ENCODE results near the gene OR52H1. TPM values are rescaled to one million over a fixed set of nuclear protein-coding genes. Genes with fewer than 3 reads are reported as not detected.

Gene OR52H1
- total and polyA plus RNA-seq, 9 of the 15 experiments (the other 6 are each of a cell fraction or from before 2014, with no cell fraction given): 0.15 TPM; not detected in 8

DNA sequence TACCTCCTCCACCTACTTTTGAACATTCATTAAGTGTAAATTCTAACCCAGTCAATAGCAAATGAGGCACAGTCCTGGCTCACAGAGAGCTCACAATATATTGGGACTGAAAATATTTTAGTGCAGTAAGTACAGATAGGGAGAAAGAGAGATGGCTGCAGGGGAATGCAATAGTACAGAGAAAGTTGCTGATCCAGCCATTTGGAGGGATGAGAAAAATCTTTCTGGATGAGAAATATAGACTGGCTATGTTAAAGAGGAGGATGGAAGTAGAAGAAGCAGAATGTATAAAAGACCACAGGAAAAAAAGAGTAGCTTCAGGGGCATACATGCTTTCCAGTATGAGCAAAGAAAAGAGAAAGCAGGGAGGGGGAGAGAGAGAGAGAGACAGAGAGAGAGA, 28.8 kb upstream of the OR52H1 start:
- FAIRE-seq: no peak
- Histone ChIP-seq H3K79me2 (ENCODE audit: control insufficient read depth, insufficient read depth, low read length) (no peaks in the 10 kb centered on the region), H3K36me3 (ENCODE audit: control insufficient read depth, insufficient read depth, low read length) (no peaks in the 10 kb centered on the region), H4K20me1 (replicated peaks; ENCODE audit: control insufficient read depth, insufficient read depth, low read length) (no peaks in the 10 kb centered on the region), H3K4me2 (ENCODE audit: insufficient read depth, low read length) (no peak overlapping the region), H3K4me1 (replicated peaks in 1 of 2; ENCODE audit: control insufficient read depth in 2 of 2, insufficient read depth in 2 of 2, low read length in 2 of 2) (peaks cover 11 to 13% of the 10 kb centered on the region in 2 experiments; a peak in 2 of 5 replicates), H3K9me3 (replicated peaks; ENCODE audit: control insufficient read depth, insufficient read depth, low read depth, low read length) (no peaks in the 10 kb centered on the region), H2AFZ (ENCODE audit: low read depth, low read length) (no peak overlapping the region), H3K27ac (ENCODE audit: extremely low read depth, low read depth, low read length) (no peak overlapping the region), H3K4me3 (no peak overlapping the region), H3K27me3 (ENCODE audit: control insufficient read depth in 2 of 2, insufficient read depth in 2 of 2, low read length in 2 of 2) (no peaks in the 10 kb centered on the region), H3K9me1 (ENCODE audit: control insufficient read depth, insufficient read depth, low read length) (no peaks in the 10 kb centered on the region), H3K9ac (ENCODE audit: insufficient read depth in 1 of 2, low read depth in 2 of 2, low read length in 2 of 2) (no peak overlapping the region)
- TF ChIP-seq MAFG (tag; conservative IDR thresholded peaks at IDR 0.05) (peak; percentile 25; the same call in 1 of the 2 replicates), C11orf30 (IDR thresholded peaks at IDR 0.05; ENCODE audit: low read depth) (peak; percentile 58), ZNF316 (IDR thresholded peaks at IDR 0.05) (peak; percentile 74), ZNF445 (CRISPR knock-in tag; IDR thresholded peaks at IDR 0.05; ENCODE audit: low read depth) (no peak), HCFC1 (IDR thresholded peaks at IDR 0.05; ENCODE audit: low read depth, low read length) (no peak)
- intact Hi-C loops (cut with micrococcal nuclease): loop anchor here (10.0 kb wide), 1 partner anchor 62 kb away; the partner anchor contains the start of gene UBQLNL
- POLR2A ChIA-PET: no interaction called here
- DNase-seq (ENCODE audit: extremely low read depth in 1 of 4, low spot score in 3 of 4): no peak
- BruUV-seq (replicated peaks): no TSS peak
- CTCF ChIA-PET (ENCODE audit: low intra/inter-chr PET ratio): no interaction called here
- ATAC-seq: no peak
- in situ Hi-C loops (cut with MboI): no loop called here

DNA sequence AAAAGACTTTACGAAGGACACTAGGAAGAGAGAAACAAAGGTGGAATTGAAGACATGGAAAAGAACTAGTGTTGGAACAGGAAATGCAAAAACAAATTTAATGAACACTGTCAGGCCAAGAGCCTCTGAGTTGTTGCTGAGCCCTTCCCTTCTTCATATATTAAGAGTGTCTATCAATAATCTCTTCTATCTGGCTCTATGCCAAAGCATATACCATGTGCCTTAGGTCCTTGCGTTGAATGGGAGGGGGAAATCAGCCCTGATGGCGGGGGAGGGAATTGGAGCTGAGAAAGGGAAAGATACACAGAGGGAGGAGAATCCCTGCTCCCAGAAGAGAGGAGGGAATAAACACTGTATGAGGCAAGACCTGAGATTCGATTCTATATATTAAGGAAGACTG, 26.8 kb upstream of the OR52H1 start:
- Histone ChIP-seq H3K4me1 (replicated peaks in 1 of 2; ENCODE audit: control insufficient read depth in 2 of 2, insufficient read depth in 2 of 2, low read length in 2 of 2) (no peaks in the 10 kb centered on the region), H3K27me3 (ENCODE audit: control insufficient read depth in 2 of 2, insufficient read depth in 2 of 2, low read length in 2 of 2) (no peaks in the 10 kb centered on the region), H3K4me3 (no peak overlapping the region), H4K20me1 (replicated peaks; ENCODE audit: control insufficient read depth, insufficient read depth, low read length) (no peaks in the 10 kb centered on the region), H3K36me3 (ENCODE audit: control insufficient read depth, insufficient read depth, low read length) (no peaks in the 10 kb centered on the region), H2AFZ (ENCODE audit: low read depth, low read length) (no peak overlapping the region), H3K4me2 (ENCODE audit: insufficient read depth, low read length) (no peak overlapping the region), H3K79me2 (ENCODE audit: control insufficient read depth, insufficient read depth, low read length) (no peaks in the 10 kb centered on the region), H3K27ac (ENCODE audit: extremely low read depth, low read depth, low read length) (no peak overlapping the region), H3K9ac (ENCODE audit: insufficient read depth in 1 of 2, low read depth in 2 of 2, low read length in 2 of 2) (no peak overlapping the region), H3K9me1 (ENCODE audit: control insufficient read depth, insufficient read depth, low read length) (no peaks in the 10 kb centered on the region), H3K9me3 (replicated peaks; ENCODE audit: control insufficient read depth, insufficient read depth, low read depth, low read length) (no peaks in the 10 kb centered on the region)
- FAIRE-seq (no peak), DNase-seq (ENCODE audit: extremely low read depth in 1 of 4, low spot score in 3 of 4) (no peak), ATAC-seq (no peak)
- WGBS (ENCODE audit: insufficient coverage, low coverage, missing lambda C conversion rate): 11% methylated on average over 4 of the region's 4 CpGs
- POLR2A ChIA-PET: interaction anchor here (1.4 kb wide), 1 partner anchor 15 kb away, joined by 5 read pairs; no protein-coding TSS in a partner anchor
- intact Hi-C loops (cut with micrococcal nuclease): loop anchor here (10.0 kb wide), 1 partner anchor 60 kb away; the partner anchor contains the start of gene UBQLNL
- in situ Hi-C loops (cut with MboI): no loop called here
- no TSS peak for BruUV-seq (replicated peaks)
- CTCF ChIA-PET (ENCODE audit: low intra/inter-chr PET ratio): no interaction called here
- no peak for TF ChIP-seq ZBTB2 (IDR thresholded peaks at IDR 0.05)
- no peak for TF ChIP-seq TCF7 (IDR thresholded peaks at IDR 0.05; ENCODE audit: borderline replicate concordance)
- no peak for TF ChIP-seq FOXM1 (IDR thresholded peaks at IDR 0.05; ENCODE audit: low read depth)
- no peak for TF ChIP-seq FOXM1 (CRISPR knock-in tag; IDR thresholded peaks at IDR 0.05; ENCODE audit: low read depth)
- TF ChIP-seq JUNB (CRISPR knock-in tag; conservative IDR thresholded peaks at IDR 0.05): no peak
- TF ChIP-seq WHSC1 (IDR thresholded peaks at IDR 0.05; ENCODE audit: low read length): no peak
- no peak for TF ChIP-seq ZNF197 (CRISPR knock-in tag; IDR thresholded peaks at IDR 0.05; ENCODE audit: low read depth)
- peak; percentile 45 for TF ChIP-seq NFIX (CRISPR knock-in tag; IDR thresholded peaks at IDR 0.05; ENCODE audit: low read depth)
- no peak for TF ChIP-seq PHF21A (IDR thresholded peaks at IDR 0.05; ENCODE audit: borderline replicate concordance, low read depth)
- no peak for TF ChIP-seq CHD2 (IDR thresholded peaks at IDR 0.05; ENCODE audit: low read depth, low read length)
- TF ChIP-seq, protein P1, sequence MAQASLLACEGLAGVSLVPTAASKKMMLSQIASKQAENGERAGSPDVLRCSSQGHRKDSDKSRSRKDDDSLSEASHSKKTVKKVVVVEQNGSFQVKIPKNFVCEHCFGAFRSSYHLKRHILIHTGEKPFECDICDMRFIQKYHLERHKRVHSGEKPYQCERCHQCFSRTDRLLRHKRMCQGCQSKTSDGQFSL (CRISPR knock-in tag; IDR thresholded peaks at IDR 0.05): no peak
- TF ChIP-seq, protein P1 (tag; IDR thresholded peaks at IDR 0.05): no peak
